Mucosa of descending colon (tissue), 3 donors: Measurements from ENCODE around the gene ATG9A. TPM values are rescaled to one million over a fixed set of nuclear protein-coding genes. Genes with fewer than 3 reads are reported as not detected.

ENCODE experiments used
- ATAC-seq: fragments of 200-7000 bp; cut with Tn5 transposase; one replicate; pipeline ENCODE4 v1.9.1; 2020; ENCODE audit warnings: mild to moderate bottlenecking, moderate library complexity
- DNase-seq, 3 donors: peaks; one replicate each; pipeline ENCODE4 v3.0.0-alpha.2; 2020
- H3K36me3 ChIP-seq: fragments of 200-600 bp; one replicate; pipeline ENCODE4 v1.8.0; 2021; ENCODE audit warnings: low read depth, mild to moderate bottlenecking
- H3K4me1 ChIP-seq: fragments of 200-600 bp; one replicate; pipeline ENCODE4 v1.8.0; 2021; ENCODE audit warnings: low read depth, mild to moderate bottlenecking
- H3K4me3 ChIP-seq: fragments of 200-600 bp; one replicate; pipeline ENCODE4 v1.8.0; 2021; ENCODE audit warnings: mild to moderate bottlenecking
- H3K9me3 ChIP-seq: fragments of 200-600 bp; one replicate; pipeline ENCODE4 v1.8.0; 2021; ENCODE audit warnings: mild to moderate bottlenecking
- CTCF ChIP-seq: fragments of 200-600 bp; IDR thresholded peaks from one replicate; pipeline ENCODE4 v1.8.0; 2022; ENCODE audit warnings: antibody characterized with exemption, mild to moderate bottlenecking
- intact Hi-C, 2 donors: fragments of 100-400 bp; cut with DNase I in 1 of 2; cut with micrococcal nuclease in 1 of 2; formaldehyde crosslinking; loops; one replicate each; pipeline versions ENCODE4 v1.11.0 to v1.11.1; 2022; cut with DNase I, micrococcal nuclease
- total RNA-seq, 3 donors: library from RNA; stranded (reverse); fragmentation: NEBNext Ultra II Directional in 2 of 3; extraction: Animal tissue kit (Norgen Biotek cat#: 25700) in 2 of 3; gene quantifications; one replicate each; pipeline versions ENCODE4 v1.2.1 to v1.2.4, GENCODE V29; 2021 to 2023
- donor health status: DM: no; HTN: no; CAD: no; lungs with moderate emphysema.
- donor health status: DM: no; HTN: no; CAD: no.
- donor health status: DM: no; HTN: yes; CAD: no.

The ATG9A gene
- total RNA-seq, 3 donors from 2014 or later, result 51.9 to 74.3 (median 63.4) TPM

- peaks cover 4% of the 10 kb centered on the region for H3K36me3 ChIP-seq
- DNase-seq (peak; percentile 93 to 96 (median 95)), ATAC-seq (peak; percentile 89)
- no peaks in the 10 kb centered on the region for H3K9me3 ChIP-seq
- H3K4me3 ChIP-seq, result peak within 1 kb of the TSS; percentile 91
- intact Hi-C loops, result no loop called here
- no peak for TF ChIP-seq CTCF
- peaks cover 27% of the 10 kb centered on the region for H3K4me1 ChIP-seq
Measured at GRCh38 chr2:219176818-219177551, 52.5 kb downstream of the ATG9A start, which contains the start of gene CNPPD1. TSS of gene CNPPD1 (minus strand) at chr2:219176925. CDS start at chr2:219176828, 97 bp downstream.

GRCh38 chr2:219175928-219176817 is 53.3 kb downstream of the ATG9A start:
- peak; percentile 63 to 85 (median 75) for DNase-seq
- intact Hi-C loops, result no loop called here
- H3K36me3 ChIP-seq, result peaks cover 4% of the 10 kb centered on the region
- H3K4me1 ChIP-seq, result peaks cover 24% of the 10 kb centered on the region
- H3K9me3 ChIP-seq, result no peaks in the 10 kb centered on the region
- peak overlapping the region; percentile 91 for H3K4me3 ChIP-seq
- ATAC-seq, result peak; percentile 47
- TF ChIP-seq CTCF, result no peak

GRCh38 chr2:219175486-219175885 is 54.0 kb downstream of the ATG9A start:
- H3K4me3 ChIP-seq, result no peak overlapping the region
- DNase-seq, result no peak
- no peak for ATAC-seq
- H3K4me1 ChIP-seq, result peaks cover 30% of the 10 kb centered on the region
- intact Hi-C loops, result no loop called here
- TF ChIP-seq CTCF, result no peak
- no peaks in the 10 kb centered on the region for H3K36me3 ChIP-seq
- no peaks in the 10 kb centered on the region for H3K9me3 ChIP-seq

GRCh38 chr2:219174801-219175200 is 54.6 kb downstream of the ATG9A start:
- ATAC-seq (no peak), DNase-seq (no peak)
- Histone ChIP-seq H3K9me3 (no peaks in the 10 kb centered on the region), H3K4me3 (no peak overlapping the region), H3K4me1 (peaks cover 34% of the 10 kb centered on the region), H3K36me3 (no peaks in the 10 kb centered on the region)
- TF ChIP-seq CTCF, result no peak
- intact Hi-C loops, result no loop called here

- Histone ChIP-seq H3K4me1 (peaks cover 28% of the 10 kb centered on the region), H3K36me3 (no peaks in the 10 kb centered on the region), H3K4me3 (no peak overlapping the region), H3K9me3 (no peaks in the 10 kb centered on the region)
- no peak for ATAC-seq
- no peak for TF ChIP-seq CTCF
- intact Hi-C loops, result no loop called here
- no peak for DNase-seq
Measured at GRCh38 chr2:219174146-219174545, 55.3 kb downstream of the ATG9A start.
